Measurements from ENCODE around the gene PTPRN2.
"Not testable (repeated sequence)": the region's sequence is repeated elsewhere in the genome, so short reads cannot be mapped to it uniquely, and the experiment has no call there.

The PTPRN2 gene

DNA sequence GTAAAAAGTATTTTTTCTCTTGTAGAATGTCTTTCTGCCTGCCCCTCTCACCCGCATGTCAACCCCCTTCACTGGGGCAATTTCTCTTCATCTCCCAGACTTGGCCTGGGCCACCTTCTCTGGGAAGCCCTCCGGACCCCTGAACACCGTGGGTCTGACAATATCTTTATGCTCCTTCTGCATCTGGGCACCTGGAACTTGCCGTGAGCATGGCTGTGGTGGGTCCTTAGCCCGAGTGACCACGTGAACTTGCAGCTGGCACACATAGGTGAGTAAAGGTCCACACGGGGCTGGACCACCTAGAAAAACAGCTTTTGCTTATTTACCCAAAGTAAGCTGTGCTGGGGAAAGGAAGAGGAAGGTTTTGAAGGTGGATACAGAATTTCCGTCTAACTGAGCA, 650.6 kb downstream of the PTPRN2 start:
- DNase-seq (ENCODE audit: low read depth, low spot score), result no peak
- no peak overlapping the region for H3K4me3 ChIP-seq (ENCODE audit: low read depth, low read length)
- POLR2A ChIA-PET, result no interaction called here
- CTCF ChIA-PET, result no interaction called here
- no peak for TF ChIP-seq CTCF (IDR thresholded peaks at IDR 0.05; ENCODE audit: insufficient read depth, low read length, missing control alignments)

DNA sequence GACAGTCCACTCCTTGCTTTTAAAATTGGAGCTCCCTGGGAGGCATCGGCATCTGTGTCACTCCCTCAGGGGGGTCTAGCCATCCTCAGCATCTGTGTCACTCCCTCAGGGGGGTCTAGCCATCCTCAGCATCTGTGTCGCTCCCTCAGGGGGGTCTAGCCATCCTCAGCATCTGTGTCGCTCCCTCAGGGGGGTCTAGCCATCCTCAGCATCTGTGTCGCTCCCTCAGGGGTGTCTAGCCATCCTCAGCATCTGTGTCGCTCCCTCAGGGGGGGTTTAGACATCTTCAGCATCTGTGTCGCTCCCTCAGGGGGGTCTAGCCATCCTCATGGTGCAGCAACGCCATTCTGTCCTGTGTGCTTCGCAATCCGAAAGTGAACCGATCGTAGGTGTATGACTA, 651.9 kb downstream of the PTPRN2 start:
- DNase-seq (ENCODE audit: low read depth, low spot score); POLR2A ChIA-PET; H3K4me3 ChIP-seq (ENCODE audit: low read depth, low read length); CTCF ChIA-PET: not testable (repeated sequence)

DNA sequence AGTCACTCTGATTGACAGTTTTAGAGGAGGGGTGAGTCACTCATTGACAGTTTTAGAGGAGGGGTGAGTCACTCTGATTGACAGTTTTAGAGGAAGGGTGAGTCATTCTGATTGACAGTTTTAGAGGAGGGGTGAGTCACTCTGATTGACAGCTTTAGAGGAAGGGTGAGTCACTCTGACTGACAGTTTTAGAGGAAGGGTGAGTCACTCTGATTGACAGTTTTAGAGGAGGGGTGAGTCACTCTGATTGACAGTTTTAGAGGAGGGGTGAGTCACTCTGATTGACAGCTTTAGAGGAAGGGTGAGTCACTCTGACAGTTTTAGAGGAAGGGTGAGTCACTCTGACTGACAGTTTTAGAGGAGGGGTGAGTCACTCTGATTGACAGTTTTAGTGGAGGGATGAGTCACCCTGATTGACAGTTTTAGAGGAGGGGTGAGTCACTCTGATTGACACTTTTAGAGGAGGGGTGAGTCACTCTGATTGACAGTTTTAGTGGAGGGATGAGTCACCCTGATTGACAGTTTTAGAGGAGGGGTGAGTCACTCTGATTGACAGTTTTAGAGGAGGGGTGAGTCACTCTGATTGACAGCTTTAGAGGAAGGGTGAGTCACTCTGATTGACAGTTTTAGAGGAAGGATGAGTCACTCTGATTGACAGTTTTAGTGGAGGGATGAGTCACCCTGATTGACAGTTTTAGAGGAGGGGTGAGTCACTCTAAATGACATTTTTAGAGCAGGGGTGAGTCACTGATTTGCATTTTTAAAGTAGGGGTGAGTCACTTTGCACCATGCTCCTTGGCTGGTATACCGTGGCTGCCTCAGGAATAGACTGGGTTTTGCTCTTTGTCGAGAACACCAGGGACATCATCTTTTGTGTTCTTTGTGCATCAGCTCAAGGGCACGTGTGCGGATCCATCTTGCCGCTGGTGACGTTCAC, 654.1 kb downstream of the PTPRN2 start:
- CTCF ChIA-PET; POLR2A ChIA-PET; DNase-seq (ENCODE audit: low read depth, low spot score); H3K4me3 ChIP-seq (ENCODE audit: low read depth, low read length): not testable (repeated sequence)

GRCh38 chr7:157932498-157933218, 655.0 kb downstream of the PTPRN2 start:
- DNase-seq (ENCODE audit: low read depth, low spot score), result no peak
- H3K4me3 ChIP-seq (ENCODE audit: low read depth, low read length), result no peak overlapping the region
- POLR2A ChIA-PET, result no interaction called here
- CTCF ChIA-PET, result no interaction called here
- TF ChIP-seq CTCF (IDR thresholded peaks at IDR 0.05; ENCODE audit: insufficient read depth, low read length, missing control alignments), result no peak

DNA sequence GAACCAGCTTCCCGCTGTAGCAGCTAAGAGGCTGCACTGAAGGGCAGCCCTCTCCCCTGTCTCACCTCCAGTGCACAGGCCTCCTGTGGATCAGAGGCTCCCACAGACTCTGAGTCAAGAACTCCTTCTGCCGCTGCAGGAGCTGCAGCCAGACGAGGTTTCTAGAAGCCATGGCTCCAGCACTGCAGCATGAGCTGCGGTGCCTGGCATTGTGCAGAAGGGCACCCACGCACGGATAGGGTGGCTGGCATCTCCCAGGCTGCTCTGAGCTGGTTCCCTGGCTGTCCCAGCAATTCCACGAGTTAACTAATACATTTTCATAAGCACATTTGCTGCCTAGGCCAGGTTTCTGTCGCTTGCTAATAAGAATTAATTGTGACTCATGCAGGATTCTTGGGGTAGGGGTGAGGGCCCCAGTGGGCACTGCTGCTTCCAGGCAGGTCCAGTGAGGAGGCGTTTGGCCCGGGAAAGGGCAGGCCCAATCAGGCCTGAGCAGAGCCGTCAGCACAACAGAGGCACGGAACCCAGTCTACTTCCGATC, 656.6 kb downstream of the PTPRN2 start:
- no peak for DNase-seq (ENCODE audit: low read depth, low spot score)
- POLR2A ChIA-PET, result no interaction called here
- TF ChIP-seq CTCF (IDR thresholded peaks at IDR 0.05; ENCODE audit: insufficient read depth, low read length, missing control alignments), result no peak
- CTCF ChIA-PET, result no interaction called here
- H3K4me3 ChIP-seq (ENCODE audit: low read depth, low read length), result no peak overlapping the region

DNA sequence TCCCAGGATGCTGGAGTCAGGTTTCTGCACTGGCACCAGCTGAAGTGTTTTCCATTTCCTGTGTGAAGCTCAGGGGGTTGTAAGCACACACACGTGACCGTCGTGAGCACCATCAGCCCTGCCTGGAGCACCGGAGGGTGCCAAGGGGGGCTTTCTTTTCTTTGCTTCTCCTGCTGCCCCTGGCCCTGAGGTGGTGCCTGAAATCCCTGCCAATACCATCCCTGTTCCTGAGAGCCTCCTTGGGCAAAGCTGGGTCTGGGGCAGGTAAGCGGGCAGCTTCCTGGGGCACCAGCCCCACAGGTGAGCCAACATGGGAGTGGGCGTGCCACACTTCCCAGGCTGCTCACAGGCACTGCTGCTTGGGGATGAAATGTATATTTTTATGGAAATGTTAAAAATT, 657.2 kb downstream of the PTPRN2 start:
- DNase-seq (ENCODE audit: low read depth, low spot score), result no peak
- ChIA-PET CTCF (no interaction called here), POLR2A (no interaction called here)
- no peak for TF ChIP-seq CTCF (IDR thresholded peaks at IDR 0.05; ENCODE audit: insufficient read depth, low read length, missing control alignments)
- H3K4me3 ChIP-seq (ENCODE audit: low read depth, low read length), result no peak overlapping the region

- H3K4me3 ChIP-seq (ENCODE audit: low read depth, low read length), result no peak overlapping the region
- no peak for TF ChIP-seq CTCF (IDR thresholded peaks at IDR 0.05; ENCODE audit: insufficient read depth, low read length, missing control alignments)
- ChIA-PET CTCF (no interaction called here), POLR2A (no interaction called here)
- no peak for DNase-seq (ENCODE audit: low read depth, low spot score)
Observed at GRCh38 chr7:157929671-157930070, 658.0 kb downstream of the PTPRN2 start.

Data from AG04449 (cell line).